Measurements from ENCODE around the gene DNAJC7.

The DNAJC7 gene, protein sequence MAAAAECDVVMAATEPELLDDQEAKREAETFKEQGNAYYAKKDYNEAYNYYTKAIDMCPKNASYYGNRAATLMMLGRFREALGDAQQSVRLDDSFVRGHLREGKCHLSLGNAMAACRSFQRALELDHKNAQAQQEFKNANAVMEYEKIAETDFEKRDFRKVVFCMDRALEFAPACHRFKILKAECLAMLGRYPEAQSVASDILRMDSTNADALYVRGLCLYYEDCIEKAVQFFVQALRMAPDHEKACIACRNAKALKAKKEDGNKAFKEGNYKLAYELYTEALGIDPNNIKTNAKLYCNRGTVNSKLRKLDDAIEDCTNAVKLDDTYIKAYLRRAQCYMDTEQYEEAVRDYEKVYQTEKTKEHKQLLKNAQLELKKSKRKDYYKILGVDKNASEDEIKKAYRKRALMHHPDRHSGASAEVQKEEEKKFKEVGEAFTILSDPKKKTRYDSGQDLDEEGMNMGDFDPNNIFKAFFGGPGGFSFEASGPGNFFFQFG

GRCh38 chr17:42016941-42017865 is at the start of gene DNAJC7:
TSS of gene DNAJC7 (minus strand) at chr17:42017439. CDS start at chr17:42017416, 23 bp downstream.
- peak; percentile 92 for DNase-seq

DNA sequence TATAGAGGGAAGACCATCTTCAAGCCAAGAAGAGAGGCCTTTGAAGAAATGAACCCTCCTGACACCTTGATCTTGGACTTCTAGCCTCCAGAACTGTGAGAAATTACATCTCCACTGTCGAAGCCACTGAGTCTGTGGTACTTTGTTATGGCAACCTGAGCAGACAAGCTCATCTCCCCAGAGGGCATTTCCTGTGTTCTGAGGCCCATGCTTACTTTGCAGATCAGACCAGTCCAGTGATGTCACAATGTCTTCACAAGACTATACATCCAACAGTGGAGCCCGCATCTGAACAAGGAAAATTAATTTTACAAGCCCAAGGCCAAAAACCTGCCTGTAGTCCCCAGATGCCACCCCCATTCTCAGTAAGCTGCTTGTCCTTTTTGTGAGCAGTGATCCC is 48.0 kb upstream of the DNAJC7 start:
- DNase-seq, result no peak

DNA sequence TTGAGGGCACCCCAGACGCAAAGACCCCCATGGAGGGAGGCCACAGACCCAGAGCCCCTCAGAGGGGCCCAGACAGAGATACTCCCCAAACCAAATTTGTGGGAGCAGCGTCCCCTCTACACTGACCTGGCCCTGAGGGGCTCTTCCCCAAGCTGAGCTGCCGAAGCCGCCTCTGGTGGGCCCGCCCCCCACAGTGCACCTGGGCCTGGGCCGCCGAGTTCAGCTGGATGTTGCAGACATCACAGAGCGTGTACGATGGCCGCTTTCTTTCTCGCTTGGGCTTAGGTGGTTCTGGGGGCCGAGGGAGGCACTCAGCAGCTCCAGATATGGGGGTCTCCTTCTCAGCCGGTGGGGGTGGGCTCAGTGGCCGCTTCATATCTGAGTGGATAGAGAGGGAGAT is 45.4 kb upstream of the DNAJC7 start:
- DNase-seq, result no peak

DNA sequence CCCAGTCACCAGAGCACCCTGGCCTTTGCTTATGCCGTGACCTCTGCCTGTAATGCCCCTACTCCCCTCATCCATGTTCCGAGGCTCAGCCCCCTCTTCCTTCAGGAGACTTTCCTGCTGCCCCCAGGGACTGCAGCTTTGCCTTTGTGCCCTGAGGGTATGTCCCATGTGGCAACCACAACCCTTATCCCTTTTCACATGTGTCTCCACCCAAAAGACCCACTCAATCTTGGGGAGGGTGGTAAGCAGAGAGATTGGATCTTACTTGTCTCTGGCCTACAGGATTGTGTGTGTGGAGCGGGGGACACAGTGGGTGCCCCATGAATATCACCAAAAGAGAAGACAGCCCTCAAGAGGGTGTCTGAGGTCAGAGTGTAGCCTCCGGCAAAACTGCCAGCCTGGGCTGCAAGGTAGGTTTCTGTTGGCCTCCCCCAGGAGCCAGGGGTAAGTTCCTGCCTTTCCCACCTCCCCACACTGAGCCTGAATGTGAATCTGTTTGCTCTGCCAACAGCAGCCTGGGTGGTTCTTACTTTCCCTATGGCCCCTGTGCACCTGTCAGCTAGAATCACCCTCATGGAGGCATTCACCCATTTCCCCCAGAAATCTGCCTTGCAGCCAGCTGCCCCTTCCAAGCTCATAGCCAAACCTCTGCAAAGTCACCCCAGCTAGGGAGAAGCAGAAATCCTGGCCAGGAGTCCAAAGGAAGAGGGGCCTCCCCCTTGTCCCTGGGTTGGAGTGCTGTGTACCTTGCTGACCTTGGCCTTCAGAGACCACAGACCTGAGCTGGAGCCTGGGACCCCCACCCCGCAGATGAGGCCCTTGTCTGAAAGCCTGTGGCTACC is 44.6 kb upstream of the DNAJC7 start:
- peak; percentile 47 for DNase-seq

DNA sequence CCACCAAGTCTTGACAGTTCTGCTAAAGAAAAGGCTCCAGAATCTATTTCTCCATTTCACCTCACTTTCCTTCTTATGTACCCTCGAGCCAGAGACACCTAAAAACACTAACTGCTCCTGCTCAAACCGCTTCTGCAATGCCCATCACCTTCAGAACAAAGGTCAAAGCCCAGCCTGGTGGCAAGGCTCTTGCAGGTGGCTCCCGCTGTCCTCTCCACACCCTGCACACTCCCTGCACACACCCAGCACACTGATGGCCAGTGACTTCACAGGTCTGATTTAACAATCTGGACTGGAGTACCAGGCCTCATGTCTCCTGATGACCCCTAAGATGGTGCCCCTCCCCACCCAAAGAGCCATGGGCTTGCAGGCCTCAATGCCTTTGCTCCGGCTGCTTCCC is 43.0 kb upstream of the DNAJC7 start:
- DNase-seq, result no peak

DNA sequence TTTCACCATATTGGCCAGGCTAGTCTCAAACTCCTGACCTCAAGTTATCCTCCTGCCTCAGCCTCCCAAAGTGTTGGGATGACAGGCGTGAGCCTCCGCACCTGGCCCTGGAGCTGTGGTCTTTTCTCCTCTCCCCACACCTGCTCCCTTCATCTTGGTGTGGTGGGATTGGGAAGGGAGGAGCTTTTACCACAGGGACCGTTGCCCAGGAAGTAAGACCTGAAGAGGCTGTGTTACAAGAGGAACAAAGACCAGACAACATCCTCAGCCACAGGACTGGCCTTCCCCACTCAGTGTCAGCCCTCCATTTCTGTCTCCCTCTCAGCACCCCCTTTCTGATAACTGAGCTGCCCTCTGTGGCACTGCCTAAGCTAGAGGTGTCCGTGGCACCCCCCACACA is 42.6 kb upstream of the DNAJC7 start:
- no peak for DNase-seq

GRCh38 chr17:42058063-42058462 is 40.8 kb upstream of the DNAJC7 start:
- DNase-seq, result peak; percentile 11

DNA sequence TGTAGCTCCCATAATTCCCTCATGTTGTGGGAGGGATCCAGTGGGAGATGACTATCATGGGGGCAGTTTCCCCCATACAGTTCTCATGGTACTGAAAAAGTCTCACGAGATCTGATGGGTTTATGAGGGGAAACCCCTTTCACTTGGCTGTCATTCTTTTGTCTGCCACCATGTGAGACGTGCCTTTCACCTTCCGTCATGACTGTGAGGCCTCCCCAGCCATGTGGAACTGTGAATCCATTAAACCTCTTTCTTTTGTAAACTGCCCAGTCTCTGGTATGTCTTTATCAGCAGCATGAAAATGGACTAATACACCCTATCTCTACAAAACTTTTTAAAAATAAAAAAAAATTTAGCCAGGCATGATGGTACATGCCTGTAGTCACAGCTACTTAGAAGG is 39.4 kb upstream of the DNAJC7 start:
- DNase-seq, result no peak

- no peak for DNase-seq
Measured at GRCh38 chr17:42055496-42055895, 38.3 kb upstream of the DNAJC7 start.

GRCh38 chr17:42055027-42055426 is 37.8 kb upstream of the DNAJC7 start:
- no peak for DNase-seq

GRCh38 chr17:42053731-42054500 is 36.7 kb upstream of the DNAJC7 start:
- peak; percentile 30 for DNase-seq

DNA sequence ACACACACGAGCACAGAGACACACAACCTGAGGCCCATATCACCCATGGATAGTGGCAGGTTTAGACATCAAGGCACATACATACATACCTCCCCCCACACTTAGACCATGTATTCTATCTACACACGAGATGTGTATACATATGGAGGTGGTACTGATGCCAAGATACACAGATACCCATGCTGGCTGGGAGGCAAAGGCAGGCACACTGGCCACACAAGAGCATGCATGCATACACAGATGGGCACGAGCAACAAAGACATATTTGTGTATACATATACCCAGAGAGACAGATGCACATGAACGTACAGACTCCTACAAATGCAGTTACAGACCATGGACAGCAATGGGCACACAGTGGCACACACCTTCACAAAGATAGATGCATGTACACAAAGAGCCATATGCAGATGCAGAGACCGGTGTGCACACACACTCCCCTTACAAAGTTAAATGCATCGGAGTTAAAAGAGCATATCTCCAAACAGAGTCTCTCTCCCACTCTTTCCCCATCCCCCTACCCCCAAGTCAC is 35.2 kb upstream of the DNAJC7 start:
- DNase-seq, result peak; percentile 38

- no peak for DNase-seq
Measured at GRCh38 chr17:42051645-42052044, 34.4 kb upstream of the DNAJC7 start.

- no peak for DNase-seq
Measured at GRCh38 chr17:42051013-42051400, 33.8 kb upstream of the DNAJC7 start.

DNA sequence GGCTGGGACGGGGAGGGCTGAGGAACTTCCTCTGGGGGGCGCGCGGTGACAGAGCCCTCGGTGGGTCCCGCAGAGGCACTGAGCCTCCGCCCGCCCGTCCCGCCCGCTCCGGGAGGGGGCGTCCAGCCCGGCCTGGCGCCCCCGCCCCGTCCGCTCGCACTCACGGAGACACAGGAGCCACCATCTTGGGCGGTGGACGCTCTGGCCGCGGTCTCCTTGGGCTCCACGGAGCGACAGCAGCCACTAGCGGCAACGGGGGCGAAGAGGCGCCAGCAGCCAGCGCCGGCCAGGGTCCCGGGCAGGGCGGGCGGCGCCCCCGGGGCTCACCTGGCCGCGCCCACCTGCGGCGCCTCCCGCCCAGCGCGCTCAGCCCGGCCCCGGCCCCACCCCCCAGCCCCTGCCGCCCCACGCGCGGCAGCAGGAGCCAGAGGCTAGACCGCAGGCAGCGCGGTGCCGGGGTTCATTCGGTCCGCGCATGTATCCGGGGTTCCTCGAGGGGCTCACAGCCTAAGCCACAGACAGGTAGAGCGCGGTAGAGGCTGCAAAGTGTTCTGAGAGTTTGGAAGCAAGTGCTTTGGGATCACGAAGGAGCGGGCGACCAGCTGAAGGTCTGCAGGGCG is 33.3 kb upstream of the DNAJC7 start, which contains the start of gene C17orf113:
C17orf113 (minus strand) TSS at position 209 of the 620 bp plus-strand sequence. CDS start 7,225 bp downstream, outside the sequence.
- no peak for DNase-seq

DNA sequence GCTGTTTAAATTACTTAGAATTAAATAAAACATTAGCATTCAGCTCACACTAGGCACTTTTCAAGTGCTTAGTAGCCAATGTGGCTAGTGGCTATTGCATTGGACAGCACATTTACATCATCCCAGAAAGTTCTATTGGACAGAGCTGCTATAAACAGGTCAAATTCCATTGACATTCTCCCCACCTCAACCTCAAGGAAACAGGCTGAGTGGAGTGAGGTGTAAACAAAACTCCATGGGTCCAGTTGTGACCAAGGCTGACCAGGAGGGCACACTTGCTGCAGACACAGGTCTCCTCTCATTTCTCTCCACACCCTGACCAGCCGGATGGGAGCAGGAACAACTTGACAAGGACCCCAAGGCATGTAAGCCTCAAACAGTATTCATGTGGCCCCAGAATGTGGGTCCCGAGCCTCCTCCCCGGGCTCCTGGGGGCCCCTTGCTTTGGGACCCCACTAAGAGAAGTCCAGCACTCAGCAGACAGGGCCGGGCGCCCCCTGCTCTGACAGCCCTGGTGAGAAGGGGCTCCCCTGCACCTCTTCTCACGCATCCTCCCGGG is 32.7 kb upstream of the DNAJC7 start:
- no peak for DNase-seq

DNA sequence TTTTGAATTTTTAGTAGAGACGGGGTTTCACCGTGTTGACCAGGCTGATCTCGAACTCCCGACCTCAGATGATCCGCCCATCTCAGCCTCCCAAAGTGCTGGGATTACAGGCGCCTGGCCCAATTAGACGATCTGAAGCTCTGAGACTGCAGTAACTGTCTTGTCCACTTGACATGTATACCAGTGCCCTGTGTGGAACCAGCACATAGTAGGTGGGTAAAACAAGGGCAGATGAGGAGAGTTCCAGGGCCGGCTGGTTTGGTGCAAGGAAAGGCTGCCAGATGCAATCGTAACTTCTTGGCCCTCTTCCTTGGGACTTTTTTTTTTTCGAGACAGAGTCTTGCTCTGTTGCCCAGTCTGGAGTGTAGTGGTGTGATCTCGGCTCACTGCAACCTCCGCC is 30.1 kb upstream of the DNAJC7 start:
- DNase-seq, result no peak

GRCh38 chr17:42045719-42046118 is 28.5 kb upstream of the DNAJC7 start:
- DNase-seq, result no peak

DNA sequence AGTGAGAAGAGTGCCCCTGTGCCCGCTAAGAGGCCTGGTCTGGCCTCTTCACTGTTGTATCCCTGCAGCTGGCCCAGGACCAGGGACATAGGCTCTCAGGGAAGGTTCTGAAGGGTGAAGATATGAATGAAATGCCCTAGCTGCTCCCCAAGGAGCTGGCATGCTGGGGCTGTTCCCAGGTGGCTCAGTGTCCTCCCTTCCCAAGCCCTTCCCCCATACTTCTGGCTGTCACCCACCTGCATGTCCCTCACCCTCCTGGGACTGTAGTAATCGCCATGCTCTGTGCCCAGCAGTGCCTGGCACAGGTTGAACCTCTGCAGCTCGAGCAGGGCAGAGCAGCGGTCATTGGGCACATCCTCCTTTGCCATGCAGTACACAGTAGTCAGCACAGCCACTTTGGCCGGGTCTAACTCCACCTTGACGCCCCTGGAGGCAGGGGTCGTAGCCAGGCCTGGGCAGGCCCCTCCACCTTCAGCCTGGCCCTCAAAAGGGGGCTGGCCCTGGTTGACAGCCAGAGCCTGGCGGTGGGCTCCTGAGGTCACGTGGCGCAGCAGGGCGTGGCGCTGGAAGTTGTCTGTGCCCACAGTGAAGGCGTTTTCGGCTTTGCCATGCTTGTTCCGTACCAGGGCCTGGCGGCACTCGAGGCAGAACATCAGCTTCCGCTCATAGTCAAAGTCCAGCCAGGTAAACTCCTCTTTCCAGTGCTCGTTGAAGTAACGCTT is 25.5 kb upstream of the DNAJC7 start:
- no peak for DNase-seq

- DNase-seq, result no peak
Measured at GRCh38 chr17:42041619-42042018, 24.4 kb upstream of the DNAJC7 start.
